Sigmoid colon (tissue), 4 donors: ENCODE measurements around the gene FHL2.

Experiments
- CTCF ChIP-seq, 4 experiments: fragments of 450-650 bp in 3 of 4; fragments of 200-600 bp in 1 of 4; IDR thresholded peaks; one replicate each; pipeline ENCODE4 v1.5.1; 2016 to 2019; ENCODE audit warnings: antibody characterized with exemption in 4 of 4, mild to moderate bottlenecking in 3 of 4, moderate library complexity in 2 of 4
- EP300 ChIP-seq, 4 donors: sonication (generic); formaldehyde crosslinking; IDR thresholded peaks; one replicate each; pipeline ENCODE4 v1.6.1; 2017; ENCODE audit warnings: antibody characterized with exemption in 4 of 4
- POLR2A ChIP-seq, 2 donors: fragments of 450-650 bp; IDR thresholded peaks; one replicate each; pipeline ENCODE4 v1.6.1; 2016; ENCODE audit warnings: antibody characterized with exemption in 2 of 2, mild to moderate bottlenecking in 2 of 2, moderate library complexity in 2 of 2
- POLR2AphosphoS5 ChIP-seq, 4 donors: sonication (generic); formaldehyde crosslinking; IDR thresholded peaks; one replicate each; pipeline ENCODE4 v1.6.1; 2017; ENCODE audit warnings: antibody characterized with exemption in 4 of 4

GRCh38 chr2:105442056-105442455 is 43.2 kb upstream of the FHL2 start:
- TF ChIP-seq POLR2A (IDR thresholded peaks at IDR 0.05) (no peak), POLR2AphosphoS5 (IDR thresholded peaks at IDR 0.05) (no peak), CTCF (IDR thresholded peaks at IDR 0.05) (no peak), EP300 (IDR thresholded peaks at IDR 0.05) (no peak)
